ENCODE data around the gene SDHB. TPM values are rescaled to one million over a fixed set of nuclear protein-coding genes. Genes with fewer than 3 reads are reported as not detected.

The SDHB gene
- total RNA-seq, 1 experiment from 2014 or later, result 159 TPM

DNA sequence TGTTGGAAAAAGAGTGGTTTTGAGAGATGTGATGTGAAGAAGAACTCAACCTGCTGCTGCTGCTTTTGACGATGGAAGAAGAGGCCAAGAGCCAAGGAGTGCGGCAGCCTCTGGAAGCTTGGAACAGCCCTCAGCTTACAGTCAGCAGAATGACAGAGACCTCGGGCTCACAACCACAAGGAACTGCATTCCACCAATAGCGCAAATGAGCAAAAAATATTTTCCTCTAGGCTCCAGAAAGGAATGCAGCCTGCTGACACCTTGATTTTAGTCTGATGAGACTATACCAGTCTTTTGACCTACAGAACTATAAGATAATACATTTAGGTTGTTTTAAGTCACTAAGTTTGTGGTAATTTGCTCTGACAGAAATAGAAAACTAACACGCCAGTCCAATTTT is 10.2 kb downstream of the SDHB start:
- CTCF ChIA-PET, result no interaction called here
- no peak overlapping the region for H3K4me3 ChIP-seq (replicated peaks in 1 of 2; ENCODE audit: low read depth in 1 of 2, low read length in 2 of 2)
- no peak overlapping the region for H3K9ac ChIP-seq (ENCODE audit: low read length)
- no peak overlapping the region for H2AFZ ChIP-seq (ENCODE audit: low read depth, low read length, poor library complexity, severe bottlenecking)
- no peaks in the 10 kb centered on the region for H3K27me3 ChIP-seq (ENCODE audit: insufficient read depth, low read length)
- H4K20me1 ChIP-seq (ENCODE audit: insufficient read depth), result no peaks in the 10 kb centered on the region
- DNase-seq (ENCODE audit: low read depth, low spot score), result no peak
- H3K79me2 ChIP-seq (ENCODE audit: insufficient read depth, low read length), result peaks cover 58% of the 10 kb centered on the region
- H3K27ac ChIP-seq (ENCODE audit: low read depth, low read length), result no peak overlapping the region
- POLR2A ChIA-PET, result no interaction called here
- H3K9me3 ChIP-seq (ENCODE audit: control insufficient read depth in 1 of 2, insufficient read depth in 1 of 2, low read depth in 1 of 2, low read length in 2 of 2), result no peaks in the 10 kb centered on the region
- no peak overlapping the region for H3K4me2 ChIP-seq (ENCODE audit: low read length)
- BruUV-seq (replicated peaks), result no TSS peak
- peaks cover 35 to 37% of the 10 kb centered on the region in 2 experiments; a peak in 3 of 4 replicates for H3K36me3 ChIP-seq (ENCODE audit: control insufficient read depth in 1 of 2, insufficient read depth in 2 of 2, low read length in 2 of 2)
- no peaks in the 10 kb centered on the region for H3K9me2 ChIP-seq (ENCODE audit: insufficient read depth)
- no peaks in the 10 kb centered on the region for H3K4me1 ChIP-seq (ENCODE audit: control insufficient read depth in 1 of 2, insufficient read depth in 2 of 2, low read length in 2 of 2)
- ATAC-seq, result no peak
- intact Hi-C loops (cut with micrococcal nuclease), result no loop called here
- RAD21 ChIA-PET (ENCODE audit: low non-redundant PET in 1 of 2, low total read pairs in 2 of 2, uncharacterized antibody in 2 of 2, unreplicated experiment in 2 of 2), result no interaction called here
- TF ChIP-seq EZH2 (IDR thresholded peaks at IDR 0.05) (no peak), SP1 (IDR thresholded peaks at IDR 0.05; ENCODE audit: low read depth) (no peak), ELF1 (IDR thresholded peaks at IDR 0.05; ENCODE audit: borderline replicate concordance, low read depth) (no peak), JUND (IDR thresholded peaks at IDR 0.05) (no peak), CEBPB (IDR thresholded peaks at IDR 0.05; ENCODE audit: low read depth) (no peak), CBX3 (IDR thresholded peaks at IDR 0.05; ENCODE audit: low read depth) (no peak), POLR2AphosphoS5 (IDR thresholded peaks at IDR 0.05; ENCODE audit: low read depth, low read length) (no peak), SIN3A (IDR thresholded peaks at IDR 0.05; ENCODE audit: low read depth) (no peak), TCF7L2 (IDR thresholded peaks at IDR 0.05; ENCODE audit: borderline replicate concordance, extremely low read depth, insufficient read depth, insufficient read length) (no peak), SRF (IDR thresholded peaks at IDR 0.05; ENCODE audit: low read depth) (no peak), EGR1 (IDR thresholded peaks at IDR 0.05; ENCODE audit: low read depth) (no peak), FOSL1 (IDR thresholded peaks at IDR 0.05; ENCODE audit: low read depth) (no peak)
- TF ChIP-seq, protein P1, sequence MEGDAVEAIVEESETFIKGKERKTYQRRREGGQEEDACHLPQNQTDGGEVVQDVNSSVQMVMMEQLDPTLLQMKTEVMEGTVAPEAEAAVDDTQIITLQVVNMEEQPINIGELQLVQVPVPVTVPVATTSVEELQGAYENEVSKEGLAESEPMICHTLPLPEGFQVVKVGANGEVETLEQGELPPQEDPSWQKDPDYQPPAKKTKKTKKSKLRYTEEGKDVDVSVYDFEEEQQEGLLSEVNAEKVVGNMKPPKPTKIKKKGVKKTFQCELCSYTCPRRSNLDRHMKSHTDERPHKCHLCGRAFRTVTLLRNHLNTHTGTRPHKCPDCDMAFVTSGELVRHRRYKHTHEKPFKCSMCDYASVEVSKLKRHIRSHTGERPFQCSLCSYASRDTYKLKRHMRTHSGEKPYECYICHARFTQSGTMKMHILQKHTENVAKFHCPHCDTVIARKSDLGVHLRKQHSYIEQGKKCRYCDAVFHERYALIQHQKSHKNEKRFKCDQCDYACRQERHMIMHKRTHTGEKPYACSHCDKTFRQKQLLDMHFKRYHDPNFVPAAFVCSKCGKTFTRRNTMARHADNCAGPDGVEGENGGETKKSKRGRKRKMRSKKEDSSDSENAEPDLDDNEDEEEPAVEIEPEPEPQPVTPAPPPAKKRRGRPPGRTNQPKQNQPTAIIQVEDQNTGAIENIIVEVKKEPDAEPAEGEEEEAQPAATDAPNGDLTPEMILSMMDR (IDR thresholded peaks at IDR 0.05 in 2 of 3, conservative IDR thresholded peaks at IDR 0.05 in 1 of 3; ENCODE audit: borderline replicate concordance in 1 of 3, insufficient read depth in 1 of 3, low read depth in 2 of 3, low read length in 2 of 3), result no peak
- TF ChIP-seq, protein P2, sequence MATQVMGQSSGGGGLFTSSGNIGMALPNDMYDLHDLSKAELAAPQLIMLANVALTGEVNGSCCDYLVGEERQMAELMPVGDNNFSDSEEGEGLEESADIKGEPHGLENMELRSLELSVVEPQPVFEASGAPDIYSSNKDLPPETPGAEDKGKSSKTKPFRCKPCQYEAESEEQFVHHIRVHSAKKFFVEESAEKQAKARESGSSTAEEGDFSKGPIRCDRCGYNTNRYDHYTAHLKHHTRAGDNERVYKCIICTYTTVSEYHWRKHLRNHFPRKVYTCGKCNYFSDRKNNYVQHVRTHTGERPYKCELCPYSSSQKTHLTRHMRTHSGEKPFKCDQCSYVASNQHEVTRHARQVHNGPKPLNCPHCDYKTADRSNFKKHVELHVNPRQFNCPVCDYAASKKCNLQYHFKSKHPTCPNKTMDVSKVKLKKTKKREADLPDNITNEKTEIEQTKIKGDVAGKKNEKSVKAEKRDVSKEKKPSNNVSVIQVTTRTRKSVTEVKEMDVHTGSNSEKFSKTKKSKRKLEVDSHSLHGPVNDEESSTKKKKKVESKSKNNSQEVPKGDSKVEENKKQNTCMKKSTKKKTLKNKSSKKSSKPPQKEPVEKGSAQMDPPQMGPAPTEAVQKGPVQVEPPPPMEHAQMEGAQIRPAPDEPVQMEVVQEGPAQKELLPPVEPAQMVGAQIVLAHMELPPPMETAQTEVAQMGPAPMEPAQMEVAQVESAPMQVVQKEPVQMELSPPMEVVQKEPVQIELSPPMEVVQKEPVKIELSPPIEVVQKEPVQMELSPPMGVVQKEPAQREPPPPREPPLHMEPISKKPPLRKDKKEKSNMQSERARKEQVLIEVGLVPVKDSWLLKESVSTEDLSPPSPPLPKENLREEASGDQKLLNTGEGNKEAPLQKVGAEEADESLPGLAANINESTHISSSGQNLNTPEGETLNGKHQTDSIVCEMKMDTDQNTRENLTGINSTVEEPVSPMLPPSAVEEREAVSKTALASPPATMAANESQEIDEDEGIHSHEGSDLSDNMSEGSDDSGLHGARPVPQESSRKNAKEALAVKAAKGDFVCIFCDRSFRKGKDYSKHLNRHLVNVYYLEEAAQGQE (IDR thresholded peaks at IDR 0.05; ENCODE audit: low read depth), result no peak
